Activated T-cell treated with anti-CD3 and anti-CD28 coated beads for 4 hours (primary cell): Measurements from ENCODE around the gene OR4P4.

Experiments used
- DNase-seq: peaks from one replicate; pipeline ENCODE4 v3.0.0-alpha.2; 2020

The OR4P4 gene

DNA sequence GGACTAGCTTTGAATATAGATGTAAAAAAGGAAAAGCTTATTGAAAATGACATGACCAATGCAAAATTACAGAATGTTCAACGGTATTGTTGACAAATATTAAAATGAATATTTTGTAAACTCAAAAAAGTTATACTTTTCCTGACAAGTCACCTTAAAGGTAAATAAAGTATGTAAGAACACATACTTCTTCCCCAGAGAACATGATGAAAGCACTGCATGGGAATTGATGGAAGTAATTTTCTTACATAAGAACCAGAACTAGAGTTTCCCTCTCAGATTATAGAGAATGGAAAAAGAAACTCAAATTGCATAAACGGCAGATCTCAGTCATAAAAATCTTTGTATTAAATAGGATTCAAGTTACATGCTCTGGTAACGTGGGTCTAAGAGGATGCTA, at the start of gene OR4P4:
OR4P4 (plus strand) TSS at position 301 of the 400 bp plus-strand sequence.
- no peak for DNase-seq

DNA sequence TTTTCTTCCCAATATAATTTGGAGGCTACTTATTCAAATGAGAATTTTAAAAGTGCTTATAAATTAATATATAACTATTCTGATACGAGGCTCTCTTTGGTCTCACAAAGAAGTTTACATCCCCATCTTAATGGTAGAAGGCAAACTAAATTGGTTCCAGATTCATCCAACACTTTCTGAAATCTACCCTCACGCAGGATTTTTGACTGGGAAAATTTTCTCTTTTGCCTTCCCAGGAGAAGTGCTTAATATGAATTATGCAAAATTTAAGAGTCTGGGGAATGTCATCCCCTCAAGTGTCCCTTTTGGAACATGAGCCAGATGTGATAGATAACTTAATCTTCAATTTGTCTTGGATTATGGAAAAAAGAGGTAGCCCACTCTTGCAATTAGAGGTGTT, 27.4 kb upstream of the OR4P4 start, which contains the start of gene OR4C11:
OR4C11 (minus strand) TSS at position 101 of the 400 bp plus-strand sequence. CDS start 3,272 bp downstream, outside the sequence.
- no peak for DNase-seq

DNA sequence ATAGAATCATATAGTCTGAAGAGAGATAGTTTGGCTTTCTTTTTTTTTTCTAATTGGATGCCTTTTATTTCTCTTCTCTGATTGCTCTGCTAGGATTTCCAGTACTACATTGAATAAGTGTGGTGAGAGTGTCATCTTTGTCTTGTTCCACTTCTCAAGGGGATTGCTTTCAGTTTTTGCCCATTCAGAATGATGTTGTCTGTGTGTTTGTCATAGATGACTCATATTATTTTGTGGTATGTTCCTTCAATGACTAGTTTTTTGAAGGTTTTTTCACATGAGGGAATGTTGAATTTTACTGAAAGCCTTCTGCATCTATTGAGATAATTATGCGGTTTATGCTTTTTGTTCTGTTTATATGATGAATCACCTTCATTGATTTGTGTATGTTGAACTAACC, 10.4 kb upstream of the OR4P4 start:
- no peak for DNase-seq

DNA sequence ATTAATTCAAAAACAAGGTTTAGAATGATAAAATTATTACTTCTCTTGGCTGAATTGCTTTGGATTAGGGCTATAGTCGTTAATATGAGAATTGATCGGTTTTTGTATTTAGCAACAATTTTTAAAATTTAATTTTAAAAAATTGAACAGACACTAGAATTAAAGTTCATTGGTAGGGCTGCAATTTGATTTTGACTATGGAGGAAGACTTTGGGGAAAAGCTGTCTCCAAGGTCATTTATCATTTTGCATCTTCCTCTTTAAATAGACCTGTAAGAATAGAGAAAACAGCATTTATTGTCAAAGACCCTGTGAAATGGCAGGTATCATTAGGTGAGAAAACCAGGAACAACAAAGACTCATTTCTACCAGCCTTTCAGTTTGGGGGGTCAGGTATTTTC, 13.1 kb downstream of the OR4P4 start, which contains the start of gene OR4S2:
OR4S2 (plus strand) TSS at position 301 of the 400 bp plus-strand sequence. CDS start 2,577 bp downstream, outside the sequence.
- DNase-seq = no peak

DNA sequence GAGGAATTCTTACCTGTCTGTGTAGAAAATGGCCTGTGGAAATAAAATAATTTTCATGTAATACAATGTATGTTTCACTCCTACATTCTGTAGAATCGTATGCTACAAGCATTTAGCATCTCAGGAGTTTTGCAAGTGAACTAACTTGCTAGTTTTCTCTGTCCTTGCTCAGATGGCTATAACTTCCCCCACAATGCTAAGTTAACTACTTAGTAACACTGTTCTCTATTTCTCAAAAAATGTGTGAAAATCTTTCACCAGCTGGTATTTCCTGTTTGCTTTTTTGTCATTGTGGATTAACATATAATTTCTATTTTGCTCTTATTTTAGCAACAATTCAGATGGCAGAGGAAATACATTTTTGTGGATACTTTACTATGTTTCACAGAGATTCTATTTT, 17.6 kb downstream of the OR4P4 start:
- DNase-seq = no peak

DNA sequence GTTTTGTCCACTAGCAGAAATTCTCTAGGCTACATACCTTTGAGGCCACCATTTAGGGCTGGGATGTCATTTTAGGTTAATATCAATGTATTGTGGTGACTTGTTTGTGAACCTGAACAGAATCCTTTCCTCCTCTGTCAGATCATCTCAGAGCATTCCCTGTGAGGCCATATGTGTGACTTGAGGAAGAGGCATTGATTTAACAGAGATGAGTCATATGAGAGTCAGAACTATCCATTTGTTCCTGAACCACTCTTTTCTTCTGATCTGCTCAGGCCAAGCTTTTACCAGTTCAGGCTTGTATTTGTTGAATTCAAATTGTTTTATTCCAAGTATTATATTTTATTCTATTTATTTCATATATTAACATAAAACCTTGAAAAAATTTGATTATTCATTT, 20.2 kb downstream of the OR4P4 start:
- no peak for DNase-seq

DNA sequence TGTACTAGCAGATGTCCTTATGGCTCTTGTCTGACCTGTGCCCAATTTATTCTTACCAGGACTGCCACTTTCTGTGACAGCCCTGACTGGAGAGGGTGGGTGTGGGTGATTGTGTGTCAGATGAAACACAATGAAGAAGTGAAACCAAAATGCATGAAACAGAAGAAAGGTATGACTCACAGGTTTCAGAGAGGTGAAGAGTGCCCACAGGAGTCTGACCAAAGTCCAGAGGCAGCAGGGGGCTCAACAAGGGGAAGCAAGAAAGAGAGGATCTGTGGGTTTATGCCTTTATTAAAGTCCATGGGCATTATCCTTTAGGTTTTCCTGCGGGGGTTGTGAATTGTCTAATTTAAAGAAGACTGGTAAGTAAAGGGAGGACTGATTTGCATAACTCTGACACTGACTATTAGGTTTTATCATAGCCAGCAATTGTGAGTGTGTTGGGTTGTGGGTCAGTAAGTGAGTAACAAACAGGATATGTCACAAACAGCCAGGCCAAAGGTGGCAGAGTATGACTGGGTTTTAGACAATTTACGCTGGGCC, 23.2 kb downstream of the OR4P4 start:
- DNase-seq = no peak

DNA sequence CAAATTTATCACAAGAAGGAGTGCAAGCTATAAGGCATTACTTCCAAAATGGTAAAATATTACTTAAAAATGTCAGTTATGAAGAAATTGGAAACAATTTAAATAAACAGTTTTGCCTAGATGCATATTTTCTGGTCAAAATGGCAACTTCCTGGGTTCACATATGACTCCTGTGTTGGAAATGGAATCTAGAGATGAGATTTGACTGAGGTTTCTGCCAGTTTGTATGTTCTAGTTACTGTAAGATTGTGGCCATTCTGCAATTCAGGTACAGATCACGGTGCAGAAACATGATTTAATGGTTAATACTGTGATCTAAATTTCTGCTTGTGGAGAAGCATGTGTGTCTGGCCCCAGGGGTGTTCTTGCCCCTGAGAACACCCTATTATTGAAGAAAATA, 23.7 kb downstream of the OR4P4 start:
- no peak for DNase-seq

DNA sequence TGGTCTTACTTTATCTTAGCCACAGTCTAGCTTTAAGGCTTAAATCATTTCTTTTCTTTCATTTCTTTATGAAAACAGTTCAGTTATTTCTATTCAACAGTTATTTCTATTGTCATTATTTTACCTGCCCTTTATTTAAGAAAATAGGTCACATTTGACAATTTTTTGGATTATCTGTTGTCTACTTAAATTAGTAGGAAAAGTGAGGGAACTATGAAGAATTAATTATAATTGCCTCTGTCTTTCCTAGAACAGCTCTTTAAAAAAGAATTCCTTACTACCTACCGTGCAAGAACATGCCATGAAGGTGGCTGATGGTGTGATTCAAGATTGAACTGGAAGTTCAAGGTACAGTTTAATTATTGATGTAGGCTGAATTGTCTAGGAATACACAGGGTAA, 27.0 kb downstream of the OR4P4 start, which contains the start of gene OR4C6:
OR4C6 (plus strand) TSS at position 301 of the 400 bp plus-strand sequence. CDS start 2,966 bp downstream, outside the sequence.
- DNase-seq = no peak

DNA sequence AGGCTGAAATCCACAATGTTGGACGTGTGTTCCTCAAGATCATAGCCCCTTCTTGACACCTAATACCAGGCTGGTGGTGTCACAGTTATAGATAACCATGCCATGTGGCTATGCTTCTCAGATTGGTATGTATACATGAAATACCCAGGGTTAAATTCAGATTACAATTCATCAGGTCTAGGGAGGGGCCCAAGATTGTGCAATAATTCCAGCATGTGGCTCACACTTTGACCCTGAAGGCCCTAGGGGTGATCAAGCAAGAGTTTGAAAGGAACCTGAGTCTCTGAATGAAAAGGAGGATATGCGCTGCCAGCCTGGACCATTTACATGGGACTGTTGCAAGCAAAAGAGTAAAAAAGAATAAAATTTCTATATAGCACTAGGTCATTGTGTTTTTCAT, 34.5 kb downstream of the OR4P4 start:
- no peak for DNase-seq

DNA sequence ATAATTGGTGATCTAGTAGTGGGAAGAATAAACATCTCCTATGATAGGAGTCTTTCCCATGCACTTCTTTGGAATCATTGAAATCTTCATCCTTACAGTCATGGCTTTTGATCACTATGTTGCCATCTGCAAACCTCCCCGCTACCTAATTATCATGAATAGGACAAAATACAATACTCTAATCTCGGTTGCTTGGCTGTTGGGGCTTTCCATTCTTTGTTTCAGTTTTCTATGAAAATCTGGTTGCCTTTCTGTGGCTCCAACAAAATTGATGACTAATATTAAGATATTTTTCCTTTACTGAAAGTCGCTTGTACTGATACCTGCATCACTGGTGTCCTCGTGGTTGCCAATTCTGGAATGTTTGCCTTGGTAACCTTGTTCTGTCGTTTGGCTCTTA, 38.9 kb downstream of the OR4P4 start:
- no peak for DNase-seq
